ENCODE results near the gene DENND1A. TPM values are rescaled to one million over a fixed set of nuclear protein-coding genes. Genes with fewer than 3 reads are reported as not detected.

Gene DENND1A
- total RNA-seq, 1 donor from 2014 or later = 12.7 TPM

DNA sequence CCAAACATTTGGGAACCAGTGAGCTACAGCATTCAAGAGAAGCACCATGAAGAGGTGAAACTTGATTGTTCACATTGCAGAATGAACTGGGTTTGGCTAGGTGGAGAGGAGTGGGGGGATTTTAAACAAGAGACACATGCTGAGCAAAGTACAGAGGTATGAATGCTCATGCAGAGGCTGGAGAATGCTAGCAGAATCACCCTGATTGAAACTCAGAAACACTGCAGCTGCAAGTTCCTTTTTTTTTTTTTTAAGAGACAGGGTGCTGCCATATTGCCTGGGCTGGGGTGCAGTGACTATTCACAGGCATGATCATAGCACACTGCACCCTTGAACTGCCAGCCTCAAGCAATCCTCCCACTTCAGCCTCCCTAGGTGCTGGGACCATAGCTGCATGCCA is 35.1 kb downstream of the DENND1A start:
- Histone ChIP-seq H4K20me1 (ENCODE audit: insufficient read depth, low read length) (peaks cover 25% of the 10 kb centered on the region), H3K9me3 (ENCODE audit: insufficient read depth, low read depth, low read length) (no peaks in the 10 kb centered on the region), H3K4me2 (ENCODE audit: low read length) (no peak overlapping the region), H3K9ac (ENCODE audit: low read length) (no peak overlapping the region), H3K79me2 (ENCODE audit: insufficient read depth, low read length) (peaks cover 3% of the 10 kb centered on the region), H3K27ac (ENCODE audit: low read depth, low read length) (no peak overlapping the region), H3K36me3 (ENCODE audit: insufficient read depth, low read length) (no peaks in the 10 kb centered on the region), H3K4me1 (ENCODE audit: insufficient read depth, low read length) (no peaks in the 10 kb centered on the region), H2AFZ (ENCODE audit: low read depth, low read length) (no peak overlapping the region), H3K27me3 (ENCODE audit: insufficient read depth, low read length) (no peaks in the 10 kb centered on the region), H3K4me3 (ENCODE audit: insufficient read depth, low read depth, low read length) (no peak overlapping the region)
- Mint-ChIP-seq H3K36me3 (ENCODE audit: low read depth, unreplicated experiment) (no peaks in the 10 kb centered on the region), H3K4me3 (ENCODE audit: unreplicated experiment) (no peak overlapping the region), H3K9me3 (ENCODE audit: unreplicated experiment) (no peaks in the 10 kb centered on the region), H3K27me3 (ENCODE audit: low read depth, unreplicated experiment) (no peaks in the 10 kb centered on the region), H3K27ac (ENCODE audit: unreplicated experiment) (no peak overlapping the region), H3K4me1 (ENCODE audit: low read depth, unreplicated experiment) (peaks cover 3% of the 10 kb centered on the region)
- TF ChIP-seq EZH2 (IDR thresholded peaks at IDR 0.05; ENCODE audit: insufficient read depth, low read length) = no peak
- TF ChIP-seq, protein P1, sequence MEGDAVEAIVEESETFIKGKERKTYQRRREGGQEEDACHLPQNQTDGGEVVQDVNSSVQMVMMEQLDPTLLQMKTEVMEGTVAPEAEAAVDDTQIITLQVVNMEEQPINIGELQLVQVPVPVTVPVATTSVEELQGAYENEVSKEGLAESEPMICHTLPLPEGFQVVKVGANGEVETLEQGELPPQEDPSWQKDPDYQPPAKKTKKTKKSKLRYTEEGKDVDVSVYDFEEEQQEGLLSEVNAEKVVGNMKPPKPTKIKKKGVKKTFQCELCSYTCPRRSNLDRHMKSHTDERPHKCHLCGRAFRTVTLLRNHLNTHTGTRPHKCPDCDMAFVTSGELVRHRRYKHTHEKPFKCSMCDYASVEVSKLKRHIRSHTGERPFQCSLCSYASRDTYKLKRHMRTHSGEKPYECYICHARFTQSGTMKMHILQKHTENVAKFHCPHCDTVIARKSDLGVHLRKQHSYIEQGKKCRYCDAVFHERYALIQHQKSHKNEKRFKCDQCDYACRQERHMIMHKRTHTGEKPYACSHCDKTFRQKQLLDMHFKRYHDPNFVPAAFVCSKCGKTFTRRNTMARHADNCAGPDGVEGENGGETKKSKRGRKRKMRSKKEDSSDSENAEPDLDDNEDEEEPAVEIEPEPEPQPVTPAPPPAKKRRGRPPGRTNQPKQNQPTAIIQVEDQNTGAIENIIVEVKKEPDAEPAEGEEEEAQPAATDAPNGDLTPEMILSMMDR (IDR thresholded peaks at IDR 0.05; ENCODE audit: insufficient read depth, low read depth, low read length) = no peak
- DNase-seq (ENCODE audit: low read depth) = no peak
- FAIRE-seq = no peak

DNA sequence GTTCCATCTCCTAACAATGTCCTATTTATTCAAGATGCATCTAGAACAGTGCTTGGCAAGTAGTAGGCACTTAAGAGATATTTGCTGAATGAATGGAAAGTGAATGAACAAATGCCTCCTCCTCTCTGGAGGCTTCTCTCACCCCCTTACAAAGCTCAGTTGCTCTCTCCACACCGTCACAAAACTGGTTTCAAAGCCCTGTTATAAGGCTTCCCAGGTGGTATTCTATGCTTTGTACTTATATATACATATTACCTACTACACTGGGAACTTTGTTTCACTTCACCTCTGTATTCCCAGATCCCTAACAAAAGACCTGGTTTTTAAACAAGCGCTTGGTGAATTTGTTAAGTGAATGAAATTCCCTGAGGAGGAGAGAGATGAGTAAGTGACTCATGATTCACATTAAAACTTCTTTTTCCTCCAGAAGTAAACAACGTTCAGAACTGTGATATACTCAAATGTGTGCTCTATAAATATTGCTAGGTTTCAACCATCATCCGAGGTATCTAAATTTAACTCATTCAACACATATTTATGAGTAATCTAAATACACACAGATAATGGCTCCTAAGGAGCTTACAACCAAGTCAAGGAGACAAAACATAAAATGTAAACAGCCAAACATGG is 36.0 kb downstream of the DENND1A start:
- Histone ChIP-seq H3K4me1 (ENCODE audit: insufficient read depth, low read length) (no peaks in the 10 kb centered on the region), H3K36me3 (ENCODE audit: insufficient read depth, low read length) (no peaks in the 10 kb centered on the region), H3K9ac (ENCODE audit: low read length) (no peak overlapping the region), H3K4me2 (ENCODE audit: low read length) (no peak overlapping the region), H3K4me3 (ENCODE audit: insufficient read depth, low read depth, low read length) (no peak overlapping the region), H3K9me3 (ENCODE audit: insufficient read depth, low read depth, low read length) (no peaks in the 10 kb centered on the region), H2AFZ (ENCODE audit: low read depth, low read length) (no peak overlapping the region), H3K27ac (ENCODE audit: low read depth, low read length) (no peak overlapping the region), H4K20me1 (ENCODE audit: insufficient read depth, low read length) (peaks cover 25% of the 10 kb centered on the region), H3K27me3 (ENCODE audit: insufficient read depth, low read length) (no peaks in the 10 kb centered on the region), H3K79me2 (ENCODE audit: insufficient read depth, low read length) (peaks cover 3% of the 10 kb centered on the region)
- Mint-ChIP-seq H3K27ac (ENCODE audit: unreplicated experiment) (no peak overlapping the region), H3K4me1 (ENCODE audit: low read depth, unreplicated experiment) (peaks cover 3% of the 10 kb centered on the region), H3K27me3 (ENCODE audit: low read depth, unreplicated experiment) (no peaks in the 10 kb centered on the region), H3K9me3 (ENCODE audit: unreplicated experiment) (no peaks in the 10 kb centered on the region), H3K36me3 (ENCODE audit: low read depth, unreplicated experiment) (no peaks in the 10 kb centered on the region), H3K4me3 (ENCODE audit: unreplicated experiment) (no peak overlapping the region)
- DNase-seq (ENCODE audit: low read depth) (peak; percentile 19), FAIRE-seq (peak; percentile 32)
- TF ChIP-seq, protein P1 (IDR thresholded peaks at IDR 0.05; ENCODE audit: insufficient read depth, low read depth, low read length) = no peak
- TF ChIP-seq EZH2 (IDR thresholded peaks at IDR 0.05; ENCODE audit: insufficient read depth, low read length) = no peak

DNA sequence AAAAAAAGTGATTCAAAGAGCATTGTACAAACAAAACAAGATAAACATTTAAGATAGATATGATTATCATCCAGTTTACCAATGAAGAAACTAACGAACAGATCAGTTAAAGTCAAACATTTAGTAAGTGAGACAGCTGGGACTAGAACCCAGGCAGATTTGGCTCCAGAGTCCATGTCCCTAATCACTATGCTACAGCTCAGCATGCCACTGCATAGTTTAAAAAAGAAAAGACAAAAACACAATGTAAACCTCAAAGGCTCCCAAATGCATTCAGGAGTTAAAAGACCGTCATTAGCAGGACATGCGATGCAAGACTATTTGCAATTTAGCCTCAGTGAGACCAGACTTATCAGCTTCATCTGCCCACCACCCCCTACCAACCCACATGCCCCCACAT is 36.8 kb downstream of the DENND1A start:
- no peaks in the 10 kb centered on the region for H3K27me3 Mint-ChIP-seq (ENCODE audit: low read depth, unreplicated experiment)
- DNase-seq (ENCODE audit: low read depth) (no peak), FAIRE-seq (no peak)
- Histone ChIP-seq H3K4me2 (ENCODE audit: low read length) (no peak overlapping the region), H3K9me3 (ENCODE audit: insufficient read depth, low read depth, low read length) (no peaks in the 10 kb centered on the region), H3K9ac (ENCODE audit: low read length) (no peak overlapping the region), H3K4me1 (ENCODE audit: insufficient read depth, low read length) (no peaks in the 10 kb centered on the region), H2AFZ (ENCODE audit: low read depth, low read length) (no peak overlapping the region), H3K36me3 (ENCODE audit: insufficient read depth, low read length) (no peaks in the 10 kb centered on the region), H3K4me3 (ENCODE audit: insufficient read depth, low read depth, low read length) (no peak overlapping the region), H3K79me2 (ENCODE audit: insufficient read depth, low read length) (peaks cover 3% of the 10 kb centered on the region), H3K27ac (ENCODE audit: low read depth, low read length) (no peak overlapping the region), H3K27me3 (ENCODE audit: insufficient read depth, low read length) (no peaks in the 10 kb centered on the region), H4K20me1 (ENCODE audit: insufficient read depth, low read length) (peaks cover 29% of the 10 kb centered on the region)
- peaks cover 3% of the 10 kb centered on the region for H3K4me1 Mint-ChIP-seq (ENCODE audit: low read depth, unreplicated experiment)
- H3K9me3 Mint-ChIP-seq (ENCODE audit: unreplicated experiment) = peaks cover 2% of the 10 kb centered on the region
- no peak overlapping the region for H3K27ac Mint-ChIP-seq (ENCODE audit: unreplicated experiment)
- no peak overlapping the region for H3K4me3 Mint-ChIP-seq (ENCODE audit: unreplicated experiment)
- H3K36me3 Mint-ChIP-seq (ENCODE audit: low read depth, unreplicated experiment) = no peaks in the 10 kb centered on the region
- no peak for TF ChIP-seq EZH2 (IDR thresholded peaks at IDR 0.05; ENCODE audit: insufficient read depth, low read length)
- TF ChIP-seq, protein P1 (IDR thresholded peaks at IDR 0.05; ENCODE audit: insufficient read depth, low read depth, low read length) = no peak

Measured in astrocyte (in vitro differentiated cells and primary cell).